ENCODE data around the gene B3GNT7. TPM values are rescaled to one million over a fixed set of nuclear protein-coding genes. Genes with fewer than 3 reads are reported as not detected.

The B3GNT7 gene
- total RNA-seq, 1 experiment from 2014 or later: 6.1 TPM

GRCh38 chr2:231397928-231398294, 2.4 kb downstream of the B3GNT7 start:
- CTCF ChIA-PET: no interaction called here
- no peak overlapping the region for H3K27ac ChIP-seq (ENCODE audit: low read depth, low read length)

GRCh38 chr2:231398585-231398984, 3.1 kb downstream of the B3GNT7 start:
- no peak for ATAC-seq
- no peaks in the 10 kb centered on the region for H4K20me1 ChIP-seq (ENCODE audit: insufficient read depth)
- peaks cover 10 to 30% of the 10 kb centered on the region in 2 experiments for H3K4me1 ChIP-seq (ENCODE audit: control insufficient read depth in 1 of 2, insufficient read depth in 2 of 2, low read length in 2 of 2)
- ChIA-PET RAD21 (ENCODE audit: low non-redundant PET in 1 of 2, low total read pairs in 2 of 2, uncharacterized antibody in 2 of 2, unreplicated experiment in 2 of 2) (no interaction called here), CTCF (no interaction called here), POLR2A (no interaction called here)
- H3K9me3 ChIP-seq (ENCODE audit: control insufficient read depth in 1 of 2, insufficient read depth in 1 of 2, low read depth in 1 of 2, low read length in 2 of 2): no peaks in the 10 kb centered on the region
- intact Hi-C loops (cut with micrococcal nuclease): no loop called here
- no peak for DNase-seq (ENCODE audit: low read depth, low spot score)
- H3K9me2 ChIP-seq (ENCODE audit: insufficient read depth): no peaks in the 10 kb centered on the region
- no peaks in the 10 kb centered on the region for H3K36me3 ChIP-seq (ENCODE audit: control insufficient read depth in 1 of 2, insufficient read depth in 2 of 2, low read length in 2 of 2)
- H3K4me3 ChIP-seq (replicated peaks in 1 of 2; ENCODE audit: low read depth in 1 of 2, low read length in 2 of 2): no peak overlapping the region
- no peak overlapping the region for H2AFZ ChIP-seq (ENCODE audit: low read depth, low read length, poor library complexity, severe bottlenecking)
- H3K27ac ChIP-seq (ENCODE audit: low read depth, low read length): no peak overlapping the region
- no peak overlapping the region for H3K9ac ChIP-seq (ENCODE audit: low read length)
- H3K79me2 ChIP-seq (ENCODE audit: insufficient read depth, low read length): no peaks in the 10 kb centered on the region
- BruUV-seq (replicated peaks): no TSS peak
- H3K27me3 ChIP-seq (ENCODE audit: insufficient read depth, low read length): no peaks in the 10 kb centered on the region
- no peak overlapping the region for H3K4me2 ChIP-seq (ENCODE audit: low read length)
- TF ChIP-seq SP1 (IDR thresholded peaks at IDR 0.05; ENCODE audit: low read depth): no peak
- TF ChIP-seq EZH2 (IDR thresholded peaks at IDR 0.05): no peak
- TF ChIP-seq EGR1 (IDR thresholded peaks at IDR 0.05; ENCODE audit: low read depth): no peak
- no peak for TF ChIP-seq ZBTB33 (IDR thresholded peaks at IDR 0.05; ENCODE audit: extremely low read depth, insufficient replicate concordance, low read length)
- TF ChIP-seq MAX (IDR thresholded peaks at IDR 0.05): no peak
- TF ChIP-seq REST (IDR thresholded peaks at IDR 0.05; ENCODE audit: low read depth): no peak
- no peak for TF ChIP-seq YY1 (IDR thresholded peaks at IDR 0.05; ENCODE audit: extremely low read depth, insufficient replicate concordance, low read depth, low read length)
- no peak for TF ChIP-seq ELF1 (IDR thresholded peaks at IDR 0.05; ENCODE audit: borderline replicate concordance, low read depth)
- TF ChIP-seq POLR2AphosphoS5 (IDR thresholded peaks at IDR 0.05; ENCODE audit: low read depth, low read length): no peak
- no peak for TF ChIP-seq SIN3A (IDR thresholded peaks at IDR 0.05; ENCODE audit: low read depth)
- no peak for TF ChIP-seq POLR2A (IDR thresholded peaks at IDR 0.05; ENCODE audit: borderline replicate concordance, extremely low read depth, insufficient read depth, insufficient read length)

More at GRCh38 chr2:231397928-231398294, 2.4 kb downstream of the B3GNT7 start:
- Histone ChIP-seq H2AFZ (ENCODE audit: low read depth, low read length, poor library complexity, severe bottlenecking) (no peak overlapping the region), H3K79me2 (ENCODE audit: insufficient read depth, low read length) (no peaks in the 10 kb centered on the region), H3K4me1 (ENCODE audit: control insufficient read depth in 1 of 2, insufficient read depth in 2 of 2, low read length in 2 of 2) (peaks cover 10 to 30% of the 10 kb centered on the region in 2 experiments), H3K4me2 (ENCODE audit: low read length) (no peak overlapping the region), H3K27me3 (ENCODE audit: insufficient read depth, low read length) (no peaks in the 10 kb centered on the region), H3K9me2 (ENCODE audit: insufficient read depth) (no peaks in the 10 kb centered on the region), H3K4me3 (replicated peaks in 1 of 2; ENCODE audit: low read depth in 1 of 2, low read length in 2 of 2) (no peak overlapping the region), H3K9me3 (ENCODE audit: control insufficient read depth in 1 of 2, insufficient read depth in 1 of 2, low read depth in 1 of 2, low read length in 2 of 2) (no peaks in the 10 kb centered on the region), H3K9ac (ENCODE audit: low read length) (no peak overlapping the region), H3K36me3 (ENCODE audit: control insufficient read depth in 1 of 2, insufficient read depth in 2 of 2, low read length in 2 of 2) (no peaks in the 10 kb centered on the region), H4K20me1 (ENCODE audit: insufficient read depth) (no peaks in the 10 kb centered on the region)
- ChIA-PET RAD21 (ENCODE audit: low non-redundant PET in 1 of 2, low total read pairs in 2 of 2, uncharacterized antibody in 2 of 2, unreplicated experiment in 2 of 2) (no interaction called here), POLR2A (no interaction called here)
- DNase-seq (ENCODE audit: low read depth, low spot score) (no peak), ATAC-seq (no peak)
- no peak for TF ChIP-seq POLR2AphosphoS5 (IDR thresholded peaks at IDR 0.05; ENCODE audit: low read depth, low read length)
- TF ChIP-seq ZFX (IDR thresholded peaks at IDR 0.05): no peak
- no peak for TF ChIP-seq SIN3A (IDR thresholded peaks at IDR 0.05; ENCODE audit: low read depth)
- TF ChIP-seq CEBPB (IDR thresholded peaks at IDR 0.05; ENCODE audit: low read depth): no peak
- no peak for TF ChIP-seq MAX (IDR thresholded peaks at IDR 0.05)
- intact Hi-C loops (cut with micrococcal nuclease): no loop called here
- BruUV-seq (replicated peaks): no TSS peak
